OCI-LY7 (cell line): ENCODE results near the gene HELZ. TPM values are rescaled to one million over a fixed set of nuclear protein-coding genes. Genes with fewer than 3 reads are reported as not detected.

ENCODE experiments used
- BruUV-seq: library from RNA; stranded (reverse); fragments of 400-500 nt; replicated peaks from 2 replicates; lab custom pipeline; 2021; lab: Mats Ljungman, UMichigan
- CTCF ChIA-PET: fragments of 300-600 bp; sonication (Branson Sonifier 250); formaldehyde crosslinking; loops from one replicate; lab custom pipeline; 2022; ENCODE audit warnings: antibody characterized with exemption; ENCODE audit not compliant: unreplicated experiment; lab: Charles Lee
- POLR2A ChIA-PET: fragments of 300-600 bp; sonication (Branson Sonifier 250); formaldehyde crosslinking; loops from one replicate; lab custom pipeline; 2022; ENCODE audit warnings: antibody characterized with exemption; lab: Charles Lee
- DNase-seq: peaks from one replicate; pipeline ENCODE4 v3.0.0-alpha.2; 2015; ENCODE audit warnings: low spot score
- H2AFZ ChIP-seq: fragments of 200-600 bp; sonication (generic), shearing (Covaris generic); 2 replicates; pipeline ENCODE4 v1.6.1; 2014; ENCODE audit warnings: mild to moderate bottlenecking, antibody characterized with exemption, low read length, moderate library complexity
- H3K27ac ChIP-seq: fragments of 200-600 bp; sonication (generic); 2 replicates; pipeline ENCODE4 v1.5.1; 2014; ENCODE audit warnings: mixed run types, low read depth, mild to moderate bottlenecking, moderate library complexity, low read length, inconsistent platforms; ENCODE audit not compliant: poor library complexity, severe bottlenecking
- H3K36me3 ChIP-seq: fragments of 200-600 bp; sonication (generic); 2 replicates; pipeline ENCODE4 v1.6.1; 2014; ENCODE audit warnings: mild to moderate bottlenecking, antibody characterized with exemption, low read length, moderate library complexity, mixed read lengths; ENCODE audit not compliant: insufficient read depth
- H3K4me1 ChIP-seq: fragments of 200-600 bp; sonication (generic); 2 replicates; pipeline ENCODE4 v1.5.1; 2014; ENCODE audit warnings: mild to moderate bottlenecking, low read length; ENCODE audit not compliant: insufficient read depth, poor library complexity, severe bottlenecking
- H3K4me2 ChIP-seq: fragments of 200-600 bp; sonication (generic); 2 replicates; pipeline ENCODE4 v1.6.1; 2014; ENCODE audit warnings: mild to moderate bottlenecking, low read length
- H3K4me3 ChIP-seq: fragments of 200-600 bp; sonication (generic); 2 replicates; pipeline ENCODE4 v1.5.1; 2014; ENCODE audit warnings: mild to moderate bottlenecking, low read depth, low read length; ENCODE audit not compliant: poor library complexity, severe bottlenecking
- H3K79me2 ChIP-seq: fragments of 200-600 bp; sonication (generic); 2 replicates; pipeline ENCODE4 v1.6.1; 2016; ENCODE audit warnings: low read depth, mild to moderate bottlenecking, low read length, moderate library complexity, mixed read lengths; ENCODE audit not compliant: insufficient read depth
- H3K9me2 ChIP-seq: fragments of 200-600 bp; sonication (generic); 2 replicates; pipeline ENCODE4 v1.6.1; 2016; ENCODE audit warnings: mild to moderate bottlenecking, low read length, mixed read lengths; ENCODE audit not compliant: insufficient read depth
- H3K9me3 ChIP-seq: fragments of 200-600 bp; sonication (generic); 2 replicates; pipeline ENCODE4 v1.6.1; 2014; ENCODE audit warnings: mild to moderate bottlenecking, mixed run types, low read length, mixed read lengths
- H4K20me1 ChIP-seq: fragments of 200-600 bp; sonication (generic); 2 replicates; pipeline ENCODE4 v1.6.1; 2014; ENCODE audit warnings: mild to moderate bottlenecking, antibody characterized with exemption, low read length, moderate library complexity, mixed read lengths; ENCODE audit not compliant: insufficient read depth
- EZH2phosphoT487 ChIP-seq: fragments of 200-600 bp; sonication (generic); IDR thresholded peaks from 2 replicates; pipeline ENCODE4 v1.6.1; 2018; ENCODE audit warnings: low read depth, borderline replicate concordance, mild to moderate bottlenecking, mixed run types, antibody characterized with exemption, low read length, moderate library complexity, mixed read lengths
- intact Hi-C: fragments of 100-400 bp; cut with micrococcal nuclease; formaldehyde crosslinking; loops from one replicate; pipeline ENCODE4 v1.10.0; 2022; ENCODE audit not compliant: unreplicated experiment
- total RNA-seq, 2 experiments: library from RNA; depleted of rRNA in 1 of 2; stranded (reverse); fragments of >200 nt in 1 of 2; shearing (Covaris generic) in 1 of 2; gene quantifications; 2 replicates each; pipeline ENCODE4 v1.2.3, GENCODE V29; 2014 to 2022
- TF ChIP-seq, protein P1 (sequence below): fragments of 200-600 bp; sonication (generic); conservative IDR thresholded peaks from 2 replicates; pipeline ENCODE4 v1.5.1; 2014; ENCODE audit warnings: mild to moderate bottlenecking, antibody characterized with exemption, low read length, moderate library complexity, mixed read lengths

The HELZ gene
- total RNA-seq, 2 experiments from 2014 or later = 33.9 to 58.9 TPM

DNA sequence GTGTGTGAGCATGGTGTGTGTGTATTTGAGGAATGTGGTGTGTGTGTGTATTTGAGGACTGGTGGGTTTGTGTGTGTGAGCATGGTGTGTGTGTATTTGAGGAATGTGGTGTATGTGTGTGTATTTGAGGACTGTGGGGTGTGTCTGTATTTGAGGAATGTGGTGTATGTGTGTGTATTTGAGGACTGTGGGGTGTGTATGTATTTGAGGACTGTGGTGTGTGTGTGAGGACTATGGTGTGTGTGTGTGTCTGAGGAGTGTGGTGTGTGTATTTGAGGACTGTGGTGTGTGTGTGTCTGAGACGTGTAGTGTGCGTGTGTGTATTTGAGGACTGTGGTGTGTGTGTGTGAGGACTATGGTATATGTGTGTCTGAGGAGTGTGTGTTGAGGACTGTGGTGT, 218.7 kb downstream of the HELZ start:
- intact Hi-C loops = no loop called here
- no peaks in the 10 kb centered on the region for H3K4me1 ChIP-seq
- H3K4me3 ChIP-seq = no peak overlapping the region
- no peaks in the 10 kb centered on the region for H4K20me1 ChIP-seq
- no peak for DNase-seq
- BruUV-seq = no TSS peak
- no peaks in the 10 kb centered on the region for H3K9me2 ChIP-seq
- no peak for TF ChIP-seq EZH2phosphoT487
- TF ChIP-seq, protein P1, sequence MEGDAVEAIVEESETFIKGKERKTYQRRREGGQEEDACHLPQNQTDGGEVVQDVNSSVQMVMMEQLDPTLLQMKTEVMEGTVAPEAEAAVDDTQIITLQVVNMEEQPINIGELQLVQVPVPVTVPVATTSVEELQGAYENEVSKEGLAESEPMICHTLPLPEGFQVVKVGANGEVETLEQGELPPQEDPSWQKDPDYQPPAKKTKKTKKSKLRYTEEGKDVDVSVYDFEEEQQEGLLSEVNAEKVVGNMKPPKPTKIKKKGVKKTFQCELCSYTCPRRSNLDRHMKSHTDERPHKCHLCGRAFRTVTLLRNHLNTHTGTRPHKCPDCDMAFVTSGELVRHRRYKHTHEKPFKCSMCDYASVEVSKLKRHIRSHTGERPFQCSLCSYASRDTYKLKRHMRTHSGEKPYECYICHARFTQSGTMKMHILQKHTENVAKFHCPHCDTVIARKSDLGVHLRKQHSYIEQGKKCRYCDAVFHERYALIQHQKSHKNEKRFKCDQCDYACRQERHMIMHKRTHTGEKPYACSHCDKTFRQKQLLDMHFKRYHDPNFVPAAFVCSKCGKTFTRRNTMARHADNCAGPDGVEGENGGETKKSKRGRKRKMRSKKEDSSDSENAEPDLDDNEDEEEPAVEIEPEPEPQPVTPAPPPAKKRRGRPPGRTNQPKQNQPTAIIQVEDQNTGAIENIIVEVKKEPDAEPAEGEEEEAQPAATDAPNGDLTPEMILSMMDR = no peak
- H3K27ac ChIP-seq = no peak overlapping the region
- no peak overlapping the region for H3K4me2 ChIP-seq
- H2AFZ ChIP-seq = no peak overlapping the region
- ChIA-PET CTCF (no interaction called here), POLR2A (no interaction called here)
- H3K79me2 ChIP-seq = no peaks in the 10 kb centered on the region
- H3K9me3 ChIP-seq = no peaks in the 10 kb centered on the region
- no peaks in the 10 kb centered on the region for H3K36me3 ChIP-seq

DNA sequence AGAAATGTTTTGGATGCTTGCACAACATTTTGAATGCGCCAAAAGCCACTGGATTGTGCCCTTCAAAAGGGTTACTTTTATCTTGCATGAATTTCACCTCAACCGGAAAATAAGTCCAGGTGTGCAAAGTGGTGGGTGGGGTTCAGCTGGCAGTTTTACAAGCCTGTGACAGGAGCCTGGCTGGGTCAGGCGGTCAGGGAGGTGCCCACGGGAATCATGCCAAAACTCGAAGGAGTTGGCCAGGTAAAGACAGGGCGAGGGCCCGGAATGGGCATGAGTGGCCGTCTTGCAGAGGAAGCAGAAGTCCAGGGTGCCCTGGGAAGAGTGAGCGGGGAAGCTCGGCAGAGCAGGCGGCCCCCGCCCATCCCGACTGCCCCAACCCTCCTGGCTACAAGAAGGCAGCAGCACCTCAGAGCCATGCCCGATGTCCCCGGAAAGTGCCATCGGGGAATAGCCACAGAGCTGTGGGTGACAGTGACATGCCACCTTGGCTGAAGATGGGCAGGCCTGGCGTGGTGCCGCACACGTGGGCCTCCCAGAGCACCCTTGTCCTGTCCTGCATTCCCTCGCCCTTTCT, 219.7 kb downstream of the HELZ start:
- Histone ChIP-seq H3K4me3 (no peak overlapping the region), H3K36me3 (no peaks in the 10 kb centered on the region), H2AFZ (no peak overlapping the region), H4K20me1 (no peaks in the 10 kb centered on the region), H3K4me2 (no peak overlapping the region), H3K9me2 (no peaks in the 10 kb centered on the region), H3K27ac (no peak overlapping the region), H3K79me2 (no peaks in the 10 kb centered on the region), H3K9me3 (no peaks in the 10 kb centered on the region), H3K4me1 (no peaks in the 10 kb centered on the region)
- POLR2A ChIA-PET = no interaction called here
- CTCF ChIA-PET = no interaction called here
- BruUV-seq = no TSS peak
- intact Hi-C loops = no loop called here
- DNase-seq = no peak
- no peak for TF ChIP-seq EZH2phosphoT487
- TF ChIP-seq, protein P1 = no peak

DNA sequence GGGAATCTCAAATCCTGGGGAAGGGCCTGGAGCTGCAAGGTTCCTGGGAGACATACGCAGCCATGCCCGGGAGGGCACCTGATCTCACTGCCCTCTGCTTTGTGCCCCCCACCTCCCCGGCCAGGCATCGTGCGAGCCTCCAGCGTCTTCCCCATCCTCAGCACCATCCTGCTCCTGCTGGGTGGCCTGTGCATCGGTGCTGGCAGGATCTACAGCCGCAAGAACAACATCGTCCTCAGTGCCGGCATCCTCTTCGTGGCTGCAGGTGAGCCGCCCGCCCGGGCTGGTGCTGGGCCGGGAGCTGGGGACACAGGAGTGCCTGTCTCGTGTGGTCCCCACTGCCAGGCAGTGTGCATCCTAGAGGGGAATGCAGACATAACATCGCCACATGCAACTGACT, 220.3 kb downstream of the HELZ start:
- TF ChIP-seq, protein P1 = no peak
- TF ChIP-seq EZH2phosphoT487 = no peak
- Histone ChIP-seq H3K9me3 (no peaks in the 10 kb centered on the region), H3K4me3 (no peak overlapping the region), H3K4me2 (no peak overlapping the region), H3K27ac (no peak overlapping the region), H3K79me2 (no peaks in the 10 kb centered on the region), H2AFZ (no peak overlapping the region), H3K36me3 (no peaks in the 10 kb centered on the region), H3K4me1 (no peaks in the 10 kb centered on the region), H3K9me2 (no peaks in the 10 kb centered on the region), H4K20me1 (no peaks in the 10 kb centered on the region)
- DNase-seq = no peak
- intact Hi-C loops = no loop called here
- ChIA-PET CTCF (no interaction called here), POLR2A (no interaction called here)
- no TSS peak for BruUV-seq
